Neural cell (in vitro differentiated cells): ENCODE measurements around the gene EPHA2. TPM values are rescaled to one million over a fixed set of nuclear protein-coding genes. Genes with fewer than 3 reads are reported as not detected.

Source experiments
- H2AFZ ChIP-seq: fragments of 200-600, 300-800 bp; sonication (generic), shearing (Covaris generic); 2 replicates; pipeline ENCODE4 v1.6.0; 2014; ENCODE audit warnings: low read depth, mild to moderate bottlenecking, antibody characterized with exemption, low read length, moderate library complexity
- H3F3A ChIP-seq: fragments of 200-600 bp; shearing (Covaris generic); 2 replicates; pipeline ENCODE4 v1.6.1; 2016; ENCODE audit warnings: mild to moderate bottlenecking, moderate library complexity, mixed read lengths, antibody characterized with exemption, low read length; ENCODE audit not compliant: insufficient read depth, poor library complexity, severe bottlenecking
- H3K27ac ChIP-seq: fragments of 200-600, 300-800 bp; sonication (generic), shearing (Covaris generic); 2 replicates; pipeline ENCODE4 v1.5.1; 2014; ENCODE audit warnings: mild to moderate bottlenecking, low read length, moderate library complexity
- H3K27me3 ChIP-seq: fragments of 300-800, 200-600 bp; sonication (generic), shearing (Covaris generic); 2 replicates; pipeline ENCODE4 v1.6.0; 2014; ENCODE audit warnings: mild to moderate bottlenecking, low read depth, low read length, moderate library complexity; ENCODE audit not compliant: insufficient read depth
- H3K36me3 ChIP-seq: fragments of 300-800, 200-600 bp; sonication (generic), shearing (Covaris generic); 2 replicates; pipeline ENCODE4 v1.5.1; 2014; ENCODE audit warnings: mild to moderate bottlenecking, antibody characterized with exemption, low read length, moderate library complexity; ENCODE audit not compliant: insufficient read depth
- H3K4me2 ChIP-seq: fragments of 300-800, 200-600 bp; sonication (generic), shearing (Covaris generic); 2 replicates; pipeline ENCODE4 v1.6.0; 2014; ENCODE audit warnings: mild to moderate bottlenecking, low read length
- H3K4me3 ChIP-seq: fragments of 300-800, 200-600 bp; sonication (generic), shearing (Covaris generic); 2 replicates; pipeline ENCODE4 v1.5.1; 2014; ENCODE audit warnings: mild to moderate bottlenecking, low read length, moderate library complexity
- H3K79me2 ChIP-seq: fragments of 200-600 bp; shearing (Covaris generic); replicated peaks from 2 replicates; pipeline ENCODE4 v1.6.0; 2014; ENCODE audit warnings: mild to moderate bottlenecking, low read length, moderate library complexity; ENCODE audit not compliant: insufficient read depth
- H3K9ac ChIP-seq: fragments of 300-800, 200-600 bp; sonication (generic), shearing (Covaris generic); 2 replicates; pipeline ENCODE4 v1.6.1; 2016; ENCODE audit warnings: mild to moderate bottlenecking, low read length, mixed read lengths
- H3K9me2 ChIP-seq: fragments of 200-600 bp; shearing (Covaris generic); 2 replicates; pipeline ENCODE4 v1.6.1; 2016; ENCODE audit warnings: mild to moderate bottlenecking, low read length, mixed read lengths; ENCODE audit not compliant: insufficient read depth
- H3K9me3 ChIP-seq: fragments of 200-600, 300-800 bp; sonication (generic), shearing (Covaris generic); 2 replicates; pipeline ENCODE4 v1.6.1; 2016; ENCODE audit warnings: mild to moderate bottlenecking, mixed run types, low read length, moderate library complexity, mixed read lengths
- H4K20me1 ChIP-seq: fragments of 200-600 bp; shearing (Covaris generic); 2 replicates; pipeline ENCODE4 v1.6.1; 2016; ENCODE audit warnings: mild to moderate bottlenecking, mixed run types; ENCODE audit not compliant: insufficient read depth
- CTCF ChIP-seq: fragments of 450-650 bp; IDR thresholded peaks from 2 replicates; pipeline ENCODE4 v1.5.1; 2014; ENCODE audit warnings: antibody characterized with exemption, mild to moderate bottlenecking, moderate library complexity; ENCODE audit not compliant: poor library complexity, severe bottlenecking
- EP300 ChIP-seq: fragments of 450-650 bp; conservative IDR thresholded peaks from 2 replicates; pipeline ENCODE4 v1.6.1; 2014; ENCODE audit warnings: antibody characterized with exemption, mild to moderate bottlenecking, moderate library complexity; ENCODE audit not compliant: poor library complexity, severe bottlenecking
- EZH2 ChIP-seq: fragments of 200-600, 300-800 bp; shearing (Covaris generic), sonication (generic); IDR thresholded peaks from 2 replicates; pipeline ENCODE4 v1.6.1; 2014; ENCODE audit warnings: antibody characterized with exemption, low read length, borderline replicate concordance, mild to moderate bottlenecking; ENCODE audit not compliant: insufficient read depth, poor library complexity, severe bottlenecking
- MXI1 ChIP-seq: fragments of 450-650 bp; conservative IDR thresholded peaks from 2 replicates; pipeline ENCODE4 v1.6.1; 2014; ENCODE audit warnings: antibody characterized with exemption, mild to moderate bottlenecking; ENCODE audit not compliant: poor library complexity, severe bottlenecking
- POLR2AphosphoS5 ChIP-seq: IDR thresholded peaks from 2 replicates; pipeline ENCODE4 v1.6.1; 2012
- REST ChIP-seq: IDR thresholded peaks from 2 replicates; pipeline ENCODE4 v1.6.1; 2012; ENCODE audit warnings: borderline replicate concordance
- SMC3 ChIP-seq: fragments of 450-650 bp; conservative IDR thresholded peaks from 2 replicates; pipeline ENCODE4 v1.6.1; 2014; ENCODE audit warnings: antibody characterized with exemption, mild to moderate bottlenecking, moderate library complexity; ENCODE audit not compliant: poor library complexity
- TAF1 ChIP-seq: IDR thresholded peaks from 2 replicates; pipeline ENCODE4 v1.6.1; 2012; ENCODE audit warnings: low read depth
- polyA plus RNA-seq: library from polyadenylated mRNA; depleted of rRNA; stranded (reverse); fragments of >200 nt; gene quantifications from 2 replicates; pipeline ENCODE4 v1.2.3, GENCODE V29; 2014

The EPHA2 gene
- polyA plus RNA-seq, 1 donor from 2014 or later: 0.63 TPM

DNA sequence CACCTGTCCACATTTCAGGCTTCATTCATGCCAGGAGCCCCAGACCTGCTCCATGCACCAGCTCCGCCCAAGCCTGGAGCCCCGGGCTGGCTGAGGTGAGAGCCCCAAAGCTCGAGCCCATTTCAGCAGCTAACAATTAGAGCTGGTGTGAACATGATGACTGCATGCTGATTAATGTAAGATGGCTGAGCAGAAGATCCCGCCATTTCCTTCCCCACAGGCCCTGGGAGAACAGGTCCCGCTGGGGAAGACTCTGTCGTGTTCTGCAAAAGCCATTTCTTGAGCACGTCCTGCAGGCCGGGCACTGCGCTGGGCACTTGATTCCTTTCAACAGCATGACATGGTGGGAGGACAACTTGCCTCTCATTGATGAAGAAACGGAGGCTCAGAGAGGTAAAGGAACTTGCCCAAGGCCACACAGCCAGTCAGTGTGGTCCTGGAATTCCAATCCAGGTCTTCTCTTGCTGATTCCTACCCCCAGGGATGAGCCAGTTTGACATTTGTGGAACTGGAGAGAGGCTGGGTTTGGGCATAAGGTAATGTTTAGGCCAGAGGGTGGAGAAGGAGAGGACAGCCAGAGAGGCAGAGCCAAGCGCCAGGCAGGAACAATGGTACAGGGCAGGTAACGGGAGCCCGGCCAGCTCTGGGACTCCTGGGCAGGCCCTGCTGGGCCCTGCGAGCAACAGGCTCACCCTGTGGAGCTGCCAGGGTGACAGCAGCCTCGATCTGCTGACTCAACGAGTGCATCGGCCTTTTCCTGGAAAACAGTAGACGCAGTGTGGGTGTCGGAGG is 28.1 kb upstream of the EPHA2 start:
- H3K36me3 ChIP-seq: no peaks in the 10 kb centered on the region
- H3F3A ChIP-seq: no peaks in the 10 kb centered on the region
- TF ChIP-seq MXI1: no peak
- TF ChIP-seq EP300: no peak
- TF ChIP-seq SMC3: no peak
- TF ChIP-seq POLR2AphosphoS5: no peak
- TF ChIP-seq EZH2: no peak
- no peak for TF ChIP-seq REST
- no peak for TF ChIP-seq TAF1
- no peaks in the 10 kb centered on the region for H3K79me2 ChIP-seq
- no peaks in the 10 kb centered on the region for H3K27me3 ChIP-seq
- H4K20me1 ChIP-seq: no peaks in the 10 kb centered on the region
- H3K9me3 ChIP-seq: no peaks in the 10 kb centered on the region
- H3K4me2 ChIP-seq: no peak overlapping the region
- H3K27ac ChIP-seq: no peak overlapping the region
- no peak overlapping the region for H2AFZ ChIP-seq
- no peak overlapping the region for H3K4me3 ChIP-seq
- no peaks in the 10 kb centered on the region for H3K9me2 ChIP-seq
- no peak overlapping the region for H3K9ac ChIP-seq

DNA sequence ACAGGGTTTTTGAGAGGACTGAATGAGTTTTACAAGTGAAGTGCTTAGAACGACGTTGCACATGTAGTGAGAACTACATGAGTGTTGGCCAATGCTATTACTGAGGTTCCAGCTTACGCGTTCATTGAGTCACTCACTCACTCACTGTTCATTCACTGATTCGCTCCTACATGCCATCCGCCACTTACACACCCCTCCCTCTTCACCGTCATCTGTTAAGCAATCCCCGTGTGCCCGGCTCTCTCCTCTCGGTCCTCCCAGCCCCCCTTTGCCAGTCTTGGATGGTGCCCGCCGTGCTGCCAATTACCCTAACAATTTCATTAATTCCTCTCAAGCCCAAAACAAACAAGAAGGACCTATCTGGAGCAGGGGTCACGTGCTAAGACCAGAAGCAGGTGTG is 27.3 kb upstream of the EPHA2 start:
- Histone ChIP-seq H2AFZ (no peak overlapping the region), H4K20me1 (no peaks in the 10 kb centered on the region), H3K27ac (no peak overlapping the region), H3K4me2 (no peak overlapping the region), H3K79me2 (no peaks in the 10 kb centered on the region), H3K36me3 (no peaks in the 10 kb centered on the region), H3F3A (no peaks in the 10 kb centered on the region), H3K4me3 (no peak overlapping the region), H3K9me3 (no peaks in the 10 kb centered on the region), H3K9ac (no peak overlapping the region), H3K9me2 (no peaks in the 10 kb centered on the region), H3K27me3 (no peaks in the 10 kb centered on the region)
- TF ChIP-seq EZH2 (no peak), REST (no peak), CTCF (no peak), TAF1 (no peak)
